Body of pancreas (tissue), 4 donors: ENCODE measurements around the gene SRGAP1. TPM values are rescaled to one million over a fixed set of nuclear protein-coding genes. Genes with fewer than 3 reads are reported as not detected.
"Not testable (repeated sequence)": the region's sequence is repeated elsewhere in the genome, so short reads cannot be mapped to it uniquely, and the experiment has no call there.

Experiments
- ATAC-seq: fragments of 150-250 bp; one replicate; pipeline ENCODE4 v1.9.1; 2016
- DNase-seq, 4 donors: peaks; one replicate each; pipeline ENCODE4 v3.0.0-alpha.2; 2019
- H3K27ac ChIP-seq, 4 donors: fragments of 200-600 bp; sonication (generic); 1 replicate in 3 of 4; 2 replicates in 1 of 4; pipeline versions ENCODE4 v1.5.1 to v1.6.1; 2016 to 2019; ENCODE audit warnings: mild to moderate bottlenecking in 1 of 4, mixed read lengths in 1 of 4, moderate library complexity in 1 of 4
- H3K27me3 ChIP-seq, 2 donors: fragments of 200-600 bp; sonication (generic); one replicate each; pipeline ENCODE4 v1.6.0; 2016; ENCODE audit warnings: mild to moderate bottlenecking in 1 of 2
- H3K36me3 ChIP-seq, 2 donors: fragments of 200-600 bp; sonication (generic); replicated peaks in 1 of 2; 2 replicates each; pipeline ENCODE4 v1.5.1; 2016; ENCODE audit warnings: low read depth in 2 of 2; ENCODE audit not compliant: insufficient read depth in 1 of 2
- H3K4me1 ChIP-seq: fragments of 200-600 bp; sonication (generic); one replicate; pipeline ENCODE4 v1.6.0; 2016
- H3K4me3 ChIP-seq, 2 donors: fragments of 200-600 bp; sonication (generic); 1 replicate in 1 of 2; 2 replicates in 1 of 2; pipeline ENCODE4 v1.5.1; 2016 to 2019
- H3K9me3 ChIP-seq, 3 donors: fragments of 200-600 bp; sonication (generic); 1 replicate in 2 of 3; 2 replicates in 1 of 3; pipeline ENCODE4 v1.5.1; 2016
- POLR2A ChIP-seq, 3 donors: fragments of 450-650 bp; IDR thresholded peaks; one replicate each; pipeline ENCODE4 v1.6.1; 2016; ENCODE audit warnings: antibody characterized with exemption in 3 of 3, mild to moderate bottlenecking in 2 of 3
- WGBS, 2 donors: methylation state at CpG; one replicate each; pipeline ENCODE4 v1.1.5; 2017; 5-methylcytosine and 5-hydroxymethylcytosine counted together
- intact Hi-C: fragments of 100-400 bp; cut with DNase I; formaldehyde crosslinking; loops from one replicate; pipeline ENCODE4 v1.15.1; 2023
- total RNA-seq, 2 donors: library from RNA; depleted of rRNA; stranded (reverse); fragments of >200 nt; gene quantifications; one replicate each; pipeline ENCODE4 v1.1.0, GENCODE V29; 2016
- TF ChIP-seq, protein P1 (sequence below), 7 experiments: fragments of 450-650 bp in 4 of 7; fragments of 200-600 bp in 3 of 7; sonication (generic) in 3 of 7; IDR thresholded peaks; one replicate each; pipeline ENCODE4 v1.5.1; 2016 to 2019; ENCODE audit warnings: antibody characterized with exemption in 7 of 7

The SRGAP1 gene
- total RNA-seq, 2 donors from 2014 or later = 8.8 to 14.8 TPM

DNA sequence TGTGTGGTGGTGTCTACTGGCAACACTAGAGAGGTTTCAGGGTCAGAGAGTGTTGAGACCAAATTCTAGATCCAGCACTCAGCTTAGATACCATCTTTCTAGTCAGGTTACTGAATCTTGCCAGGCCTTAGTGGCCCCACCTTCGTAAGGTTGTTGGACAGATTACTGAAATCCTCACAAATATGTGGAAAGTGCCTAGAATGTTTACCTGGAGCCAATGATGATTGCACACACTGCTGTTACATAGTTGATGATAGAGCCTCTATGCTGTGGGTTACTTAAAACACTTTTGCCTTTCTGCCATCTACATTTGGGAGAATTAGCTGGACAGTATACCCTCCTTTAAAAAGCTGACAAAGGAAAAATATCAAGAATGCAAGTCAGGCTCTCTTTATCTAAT lies 33.2 kb downstream of the SRGAP1 start:
- intact Hi-C loops = no loop called here
- TF ChIP-seq POLR2A (IDR thresholded peaks at IDR 0.05) = no peak
- TF ChIP-seq, protein P1, sequence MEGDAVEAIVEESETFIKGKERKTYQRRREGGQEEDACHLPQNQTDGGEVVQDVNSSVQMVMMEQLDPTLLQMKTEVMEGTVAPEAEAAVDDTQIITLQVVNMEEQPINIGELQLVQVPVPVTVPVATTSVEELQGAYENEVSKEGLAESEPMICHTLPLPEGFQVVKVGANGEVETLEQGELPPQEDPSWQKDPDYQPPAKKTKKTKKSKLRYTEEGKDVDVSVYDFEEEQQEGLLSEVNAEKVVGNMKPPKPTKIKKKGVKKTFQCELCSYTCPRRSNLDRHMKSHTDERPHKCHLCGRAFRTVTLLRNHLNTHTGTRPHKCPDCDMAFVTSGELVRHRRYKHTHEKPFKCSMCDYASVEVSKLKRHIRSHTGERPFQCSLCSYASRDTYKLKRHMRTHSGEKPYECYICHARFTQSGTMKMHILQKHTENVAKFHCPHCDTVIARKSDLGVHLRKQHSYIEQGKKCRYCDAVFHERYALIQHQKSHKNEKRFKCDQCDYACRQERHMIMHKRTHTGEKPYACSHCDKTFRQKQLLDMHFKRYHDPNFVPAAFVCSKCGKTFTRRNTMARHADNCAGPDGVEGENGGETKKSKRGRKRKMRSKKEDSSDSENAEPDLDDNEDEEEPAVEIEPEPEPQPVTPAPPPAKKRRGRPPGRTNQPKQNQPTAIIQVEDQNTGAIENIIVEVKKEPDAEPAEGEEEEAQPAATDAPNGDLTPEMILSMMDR (IDR thresholded peaks at IDR 0.05) = no peak

GRCh38 chr12:63880235-63880634 lies 35.7 kb downstream of the SRGAP1 start:
- H3K27ac ChIP-seq, H3K9me3 ChIP-seq, DNase-seq, H3K27me3 ChIP-seq, H3K4me3 ChIP-seq, ATAC-seq, intact Hi-C loops, H3K36me3 ChIP-seq: not testable (repeated sequence)
- WGBS, 2 donors = 93 to 97% methylated on average over 9 of the region's 9 CpGs
- peaks cover 20% of the 10 kb centered on the region for H3K4me1 ChIP-seq

More for the DNA sequence above, 33.2 kb downstream of the SRGAP1 start:
- Histone ChIP-seq H3K36me3 (no peaks in the 10 kb centered on the region), H3K4me1 (peaks cover 17% of the 10 kb centered on the region), H3K4me3 (no peak overlapping the region), H3K27me3 (no peaks in the 10 kb centered on the region), H3K27ac (no peak overlapping the region), H3K9me3 (no peaks in the 10 kb centered on the region)
- WGBS, 2 donors = 38 to 76% methylated on average over 1 of the region's 1 CpG
- DNase-seq = no peak
- no peak for ATAC-seq

DNA sequence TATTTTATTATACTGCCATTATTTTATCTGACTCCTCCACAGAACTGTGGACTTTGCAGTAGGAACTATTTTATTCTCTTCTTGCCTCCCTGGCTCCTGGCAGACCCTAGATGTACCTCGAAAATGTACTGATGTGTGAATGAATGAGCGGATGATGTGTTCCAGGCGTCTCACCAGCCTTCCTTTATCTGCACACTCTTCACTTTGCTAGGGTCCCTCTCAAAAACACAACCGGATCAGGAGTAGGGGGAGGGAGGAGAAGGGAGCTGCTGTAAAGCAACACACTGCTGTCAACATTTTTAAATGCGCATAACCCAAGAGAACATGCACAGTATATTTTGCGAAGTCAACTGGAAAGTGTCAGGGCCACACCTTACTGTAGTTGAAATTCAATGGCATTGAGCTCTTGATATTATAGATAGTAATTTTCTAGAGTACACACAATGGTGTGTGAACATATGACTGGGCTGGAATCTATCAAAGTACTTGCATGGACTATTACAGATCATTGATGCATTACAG lies 36.3 kb downstream of the SRGAP1 start:
- TF ChIP-seq, protein P1 (IDR thresholded peaks at IDR 0.05) = no peak
- TF ChIP-seq POLR2A (IDR thresholded peaks at IDR 0.05) = no peak
- Histone ChIP-seq H3K9me3 (no peaks in the 10 kb centered on the region), H3K4me3 (no peak overlapping the region), H3K36me3 (no peaks in the 10 kb centered on the region), H3K4me1 (peaks cover 19% of the 10 kb centered on the region), H3K27ac (no peak overlapping the region), H3K27me3 (no peaks in the 10 kb centered on the region)
- intact Hi-C loops = no loop called here
- 90% methylated on average over 6 of the region's 6 CpGs for WGBS, 2 donors
- DNase-seq (no peak), ATAC-seq (no peak)

DNA sequence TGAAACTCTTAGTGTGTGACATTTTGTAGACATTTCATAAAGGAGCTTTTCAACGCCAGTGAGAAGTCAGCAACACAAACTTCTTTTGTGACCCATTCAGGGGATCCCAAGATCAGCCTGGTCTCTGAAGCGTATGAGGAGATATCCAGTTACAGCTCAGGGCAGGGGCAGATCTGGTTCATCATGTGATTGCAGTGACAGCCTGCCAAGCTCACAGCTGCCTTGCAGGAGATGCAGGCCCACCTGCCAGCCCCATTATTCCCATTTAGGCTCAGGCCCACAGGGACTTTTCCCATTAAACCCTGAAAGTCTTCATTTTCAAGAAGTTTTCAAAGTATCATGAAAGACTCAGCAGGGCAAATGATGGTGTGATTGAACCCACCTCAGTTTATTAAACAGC lies 38.3 kb downstream of the SRGAP1 start:
- ATAC-seq = peak; percentile 35
- intact Hi-C loops = no loop called here
- WGBS, 2 donors = 37 to 63% methylated on average over 2 of the region's 2 CpGs

GRCh38 chr12:63885401-63885800 lies 40.9 kb downstream of the SRGAP1 start:
- WGBS, 2 donors = 95 to 97% methylated on average over 2 of the region's 2 CpGs
- Histone ChIP-seq H3K36me3 (no peaks in the 10 kb centered on the region), H3K27me3 (no peaks in the 10 kb centered on the region)

More for the DNA sequence above, 38.3 kb downstream of the SRGAP1 start:
- no peak for TF ChIP-seq POLR2A (IDR thresholded peaks at IDR 0.05)
- TF ChIP-seq, protein P1 (IDR thresholded peaks at IDR 0.05) = no peak
- H3K9me3 ChIP-seq = no peaks in the 10 kb centered on the region
- H3K36me3 ChIP-seq = no peaks in the 10 kb centered on the region
- peak in 3 of 4 donors; percentile 16 to 66 (median 40) for DNase-seq
- H3K4me1 ChIP-seq = peaks cover 4% of the 10 kb centered on the region
- no peak overlapping the region for H3K27ac ChIP-seq
- no peaks in the 10 kb centered on the region for H3K27me3 ChIP-seq
- H3K4me3 ChIP-seq = no peak overlapping the region

More at GRCh38 chr12:63885401-63885800, 40.9 kb downstream of the SRGAP1 start:
- peaks cover 20% of the 10 kb centered on the region for H3K4me1 ChIP-seq
- H3K9me3 ChIP-seq = no peaks in the 10 kb centered on the region
- no peak overlapping the region for H3K4me3 ChIP-seq
- ATAC-seq (no peak), DNase-seq (no peak)
- H3K27ac ChIP-seq = no peak overlapping the region
- TF ChIP-seq, protein P1 (IDR thresholded peaks at IDR 0.05) = no peak
- no peak for TF ChIP-seq POLR2A (IDR thresholded peaks at IDR 0.05)
- intact Hi-C loops = no loop called here
